Liver (tissue), 9 donors: ENCODE results near the gene CD300H. TPM values are rescaled to one million over a fixed set of nuclear protein-coding genes. Genes with fewer than 3 reads are reported as not detected.

ENCODE experiments used
- DNase-seq: peaks from one replicate; pipeline ENCODE4 v3.0.0-alpha.2; 2017; ENCODE audit warnings: low spot score
- H3K27ac ChIP-seq, 2 donors: one replicate each; pipeline ENCODE4 v1.7.0; 2013; ENCODE audit warnings: inconsistent platforms in 2 of 2, low read length in 2 of 2, control low read depth in 1 of 2, low read depth in 1 of 2, mild to moderate bottlenecking in 1 of 2
- H3K27me3 ChIP-seq, 4 donors: one replicate each; pipeline versions ENCODE4 v1.6.1 to v1.7.0; 2013; ENCODE audit warnings: low read length in 3 of 4, inconsistent platforms in 1 of 4, mild to moderate bottlenecking in 1 of 4, moderate library complexity in 1 of 4; ENCODE audit not compliant: control insufficient read depth in 4 of 4, insufficient read depth in 4 of 4
- H3K36me3 ChIP-seq, 4 donors: one replicate each; pipeline versions ENCODE4 v1.6.1 to v1.7.0; 2013; ENCODE audit warnings: low read length in 3 of 4, mild to moderate bottlenecking in 3 of 4, low read depth in 1 of 4, moderate library complexity in 1 of 4; ENCODE audit not compliant: control insufficient read depth in 4 of 4, insufficient read depth in 3 of 4
- H3K4me1 ChIP-seq, 4 donors: one replicate each; pipeline versions ENCODE4 v1.6.1 to v1.7.0; 2013; ENCODE audit warnings: low read length in 3 of 4, mild to moderate bottlenecking in 3 of 4, moderate library complexity in 1 of 4; ENCODE audit not compliant: control insufficient read depth in 4 of 4, insufficient read depth in 4 of 4
- H3K4me3 ChIP-seq, 3 donors: one replicate each; pipeline versions ENCODE4 v1.6.1 to v1.7.0; 2013; ENCODE audit warnings: low read length in 3 of 3, control low read depth in 1 of 3, low read depth in 1 of 3, mild to moderate bottlenecking in 1 of 3
- H3K9ac ChIP-seq, 2 donors: one replicate each; pipeline ENCODE4 v1.7.0; 2013; ENCODE audit warnings: low read length in 2 of 2, mild to moderate bottlenecking in 2 of 2, moderate library complexity in 2 of 2, control low read depth in 1 of 2, low read depth in 1 of 2
- H3K9me3 ChIP-seq, 4 donors: one replicate each; pipeline versions ENCODE4 v1.6.1 to v1.7.0; 2013; ENCODE audit warnings: low read length in 3 of 4; ENCODE audit not compliant: control insufficient read depth in 4 of 4
- ATF3 ChIP-seq: IDR thresholded peaks from 2 replicates; pipeline ENCODE4 v1.6.1; 2016; ENCODE audit warnings: antibody characterized with exemption
- EGR1 ChIP-seq, 2 donors: IDR thresholded peaks; 2 replicates each; pipeline ENCODE4 v1.6.1; 2016 to 2018; ENCODE audit warnings: antibody characterized with exemption in 2 of 2, low read depth in 2 of 2
- FOXA1 ChIP-seq: IDR thresholded peaks from 2 replicates; pipeline ENCODE4 v1.6.1; 2016; ENCODE audit warnings: antibody characterized with exemption
- FOXA2 ChIP-seq: IDR thresholded peaks from 2 replicates; pipeline ENCODE4 v1.6.1; 2016; ENCODE audit warnings: antibody characterized with exemption
- GABPA ChIP-seq, 2 donors: IDR thresholded peaks in 1 of 2; conservative IDR thresholded peaks in 1 of 2; 2 replicates each; pipeline ENCODE4 v1.6.1; 2016; ENCODE audit warnings: antibody characterized with exemption in 2 of 2, mild to moderate bottlenecking in 1 of 2, moderate library complexity in 1 of 2
- HNF4A ChIP-seq, 2 donors: conservative IDR thresholded peaks; 2 replicates each; pipeline ENCODE4 v1.6.1; 2016; ENCODE audit warnings: antibody characterized with exemption in 2 of 2, mild to moderate bottlenecking in 2 of 2
- HNF4G ChIP-seq: IDR thresholded peaks from 2 replicates; pipeline ENCODE4 v1.6.1; 2016; ENCODE audit warnings: antibody characterized with exemption
- JUND ChIP-seq, 2 donors: IDR thresholded peaks; 2 replicates each; pipeline ENCODE4 v1.6.1; 2016; ENCODE audit warnings: antibody characterized with exemption in 2 of 2
- MAX ChIP-seq: IDR thresholded peaks from 2 replicates; pipeline ENCODE4 v1.6.1; 2016; ENCODE audit warnings: antibody characterized with exemption
- NR2F2 ChIP-seq: IDR thresholded peaks from 2 replicates; pipeline ENCODE4 v1.6.1; 2016; ENCODE audit warnings: antibody characterized with exemption
- RAD21 ChIP-seq, 2 donors: IDR thresholded peaks; 2 replicates each; pipeline ENCODE4 v1.6.1; 2016; ENCODE audit warnings: antibody characterized with exemption in 2 of 2, mild to moderate bottlenecking in 2 of 2
- RXRA ChIP-seq, 2 donors: IDR thresholded peaks; 2 replicates each; pipeline ENCODE4 v1.6.1; 2017 to 2018; ENCODE audit warnings: antibody characterized with exemption in 2 of 2, mild to moderate bottlenecking in 1 of 2
- SP1 ChIP-seq: IDR thresholded peaks from 2 replicates; pipeline ENCODE4 v1.6.1; 2018; ENCODE audit warnings: antibody characterized with exemption, mild to moderate bottlenecking
- TAF1 ChIP-seq: conservative IDR thresholded peaks from 2 replicates; pipeline ENCODE4 v1.6.1; 2016; ENCODE audit warnings: antibody characterized with exemption, mild to moderate bottlenecking
- YY1 ChIP-seq: IDR thresholded peaks from 2 replicates; pipeline ENCODE4 v1.6.1; 2016; ENCODE audit warnings: antibody characterized with exemption, mild to moderate bottlenecking
- ZBTB33 ChIP-seq: IDR thresholded peaks from 2 replicates; pipeline ENCODE4 v1.6.1; 2016; ENCODE audit warnings: antibody characterized with exemption
- WGBS: extraction: QIAGEN DNeasy Blood & Tissue Kit; methylation state at CpG from one replicate; pipeline ENCODE4 v1.1.7; 2013; 5-methylcytosine and 5-hydroxymethylcytosine counted together
- polyA plus RNA-seq, 2 donors: library from polyadenylated mRNA; stranded (reverse) in 1 of 2; unstranded in 1 of 2; fragments of 200-250 nt in 1 of 2; fragments of >200 nt in 1 of 2; fragmentation: Nextera tagmentation in 1 of 2; extraction: Ambion mirVana in 1 of 2; gene quantifications; one replicate each; pipeline versions ENCODE4 v1.2.1 to v1.2.3, GENCODE V29; 2013 to 2015
- total RNA-seq, 2 donors: library from RNA; depleted of rRNA; stranded (reverse); fragments of >200 nt; gene quantifications; one replicate each; pipeline ENCODE4 v1.2.3, GENCODE V29; 2014
- TF ChIP-seq, protein P1 (sequence below): IDR thresholded peaks from 2 replicates; pipeline ENCODE4 v1.6.1; 2016; ENCODE audit warnings: antibody characterized with exemption, mild to moderate bottlenecking
- TF ChIP-seq, protein P2 (sequence below): fragments of 150-350 bp; IDR thresholded peaks from 2 replicates; pipeline ENCODE4 v1.5.1; 2017; ENCODE audit warnings: improper control_type of control experiment, low read depth, low read length; ENCODE audit not compliant: missing input control
- donor health status: healthy.
- donor health status: healthy.
- donor health status: healthy.
- donor health status: healthy.
- donor health status: healthy.

The CD300H gene
- total and polyA plus RNA-seq, 4 donors: 0.47 TPM; not detected in 3

- no peak overlapping the region for H3K4me3 ChIP-seq
- no peak overlapping the region for H3K27ac ChIP-seq
- no peak overlapping the region for H3K9ac ChIP-seq
- WGBS: 69% methylated on average over 1 of the region's 1 CpG
- no peaks in the 10 kb centered on the region for H3K9me3 ChIP-seq
- no peaks in the 10 kb centered on the region for H3K4me1 ChIP-seq
- DNase-seq: no peak
- no peak for TF ChIP-seq RAD21 (IDR thresholded peaks at IDR 0.05)
- no peak for TF ChIP-seq MAX
- TF ChIP-seq, protein P1, sequence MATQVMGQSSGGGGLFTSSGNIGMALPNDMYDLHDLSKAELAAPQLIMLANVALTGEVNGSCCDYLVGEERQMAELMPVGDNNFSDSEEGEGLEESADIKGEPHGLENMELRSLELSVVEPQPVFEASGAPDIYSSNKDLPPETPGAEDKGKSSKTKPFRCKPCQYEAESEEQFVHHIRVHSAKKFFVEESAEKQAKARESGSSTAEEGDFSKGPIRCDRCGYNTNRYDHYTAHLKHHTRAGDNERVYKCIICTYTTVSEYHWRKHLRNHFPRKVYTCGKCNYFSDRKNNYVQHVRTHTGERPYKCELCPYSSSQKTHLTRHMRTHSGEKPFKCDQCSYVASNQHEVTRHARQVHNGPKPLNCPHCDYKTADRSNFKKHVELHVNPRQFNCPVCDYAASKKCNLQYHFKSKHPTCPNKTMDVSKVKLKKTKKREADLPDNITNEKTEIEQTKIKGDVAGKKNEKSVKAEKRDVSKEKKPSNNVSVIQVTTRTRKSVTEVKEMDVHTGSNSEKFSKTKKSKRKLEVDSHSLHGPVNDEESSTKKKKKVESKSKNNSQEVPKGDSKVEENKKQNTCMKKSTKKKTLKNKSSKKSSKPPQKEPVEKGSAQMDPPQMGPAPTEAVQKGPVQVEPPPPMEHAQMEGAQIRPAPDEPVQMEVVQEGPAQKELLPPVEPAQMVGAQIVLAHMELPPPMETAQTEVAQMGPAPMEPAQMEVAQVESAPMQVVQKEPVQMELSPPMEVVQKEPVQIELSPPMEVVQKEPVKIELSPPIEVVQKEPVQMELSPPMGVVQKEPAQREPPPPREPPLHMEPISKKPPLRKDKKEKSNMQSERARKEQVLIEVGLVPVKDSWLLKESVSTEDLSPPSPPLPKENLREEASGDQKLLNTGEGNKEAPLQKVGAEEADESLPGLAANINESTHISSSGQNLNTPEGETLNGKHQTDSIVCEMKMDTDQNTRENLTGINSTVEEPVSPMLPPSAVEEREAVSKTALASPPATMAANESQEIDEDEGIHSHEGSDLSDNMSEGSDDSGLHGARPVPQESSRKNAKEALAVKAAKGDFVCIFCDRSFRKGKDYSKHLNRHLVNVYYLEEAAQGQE: no peak
- no peak for TF ChIP-seq JUND (IDR thresholded peaks at IDR 0.05)
- no peak for TF ChIP-seq TAF1
- TF ChIP-seq, protein P2, sequence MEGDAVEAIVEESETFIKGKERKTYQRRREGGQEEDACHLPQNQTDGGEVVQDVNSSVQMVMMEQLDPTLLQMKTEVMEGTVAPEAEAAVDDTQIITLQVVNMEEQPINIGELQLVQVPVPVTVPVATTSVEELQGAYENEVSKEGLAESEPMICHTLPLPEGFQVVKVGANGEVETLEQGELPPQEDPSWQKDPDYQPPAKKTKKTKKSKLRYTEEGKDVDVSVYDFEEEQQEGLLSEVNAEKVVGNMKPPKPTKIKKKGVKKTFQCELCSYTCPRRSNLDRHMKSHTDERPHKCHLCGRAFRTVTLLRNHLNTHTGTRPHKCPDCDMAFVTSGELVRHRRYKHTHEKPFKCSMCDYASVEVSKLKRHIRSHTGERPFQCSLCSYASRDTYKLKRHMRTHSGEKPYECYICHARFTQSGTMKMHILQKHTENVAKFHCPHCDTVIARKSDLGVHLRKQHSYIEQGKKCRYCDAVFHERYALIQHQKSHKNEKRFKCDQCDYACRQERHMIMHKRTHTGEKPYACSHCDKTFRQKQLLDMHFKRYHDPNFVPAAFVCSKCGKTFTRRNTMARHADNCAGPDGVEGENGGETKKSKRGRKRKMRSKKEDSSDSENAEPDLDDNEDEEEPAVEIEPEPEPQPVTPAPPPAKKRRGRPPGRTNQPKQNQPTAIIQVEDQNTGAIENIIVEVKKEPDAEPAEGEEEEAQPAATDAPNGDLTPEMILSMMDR: no peak
- no peak for TF ChIP-seq HNF4A (conservative IDR thresholded peaks at IDR 0.05)
- TF ChIP-seq NR2F2: no peak
- TF ChIP-seq ATF3: no peak
- TF ChIP-seq HNF4G: no peak
- no peak for TF ChIP-seq FOXA2
- no peak for TF ChIP-seq YY1
- no peak for TF ChIP-seq GABPA (IDR thresholded peaks at IDR 0.05 in 1 of 2, conservative IDR thresholded peaks at IDR 0.05 in 1 of 2)
- no peak for TF ChIP-seq FOXA1
- no peak for TF ChIP-seq ZBTB33
- TF ChIP-seq EGR1 (IDR thresholded peaks at IDR 0.05; ENCODE audit: low read depth in 2 of 2): no peak
- no peak for TF ChIP-seq RXRA (IDR thresholded peaks at IDR 0.05)
- no peak for TF ChIP-seq SP1
- peaks cover 0 to 7% (median under 1%) of the 10 kb centered on the region in 4 donors for H3K27me3 ChIP-seq
- no peaks in the 10 kb centered on the region for H3K36me3 ChIP-seq
Observed at GRCh38 chr17:74607221-74607620, 39.9 kb upstream of the CD300H start.
